A673 (cell line): ENCODE data around the gene COX18.

Experiments used
- EZH2 ChIP-seq: fragments of 200-600 bp; sonication (generic); IDR thresholded peaks from 2 replicates; pipeline ENCODE4 v1.6.1; 2017; ENCODE audit warnings: borderline replicate concordance, low read depth, mild to moderate bottlenecking, mixed read lengths, antibody characterized with exemption, low read length; ENCODE audit not compliant: poor library complexity, severe bottlenecking
- TF ChIP-seq, protein P1 (sequence below): fragments of 300-800, 200-600 bp; sonication (generic); conservative IDR thresholded peaks from 2 replicates; pipeline ENCODE4 v1.5.1; 2017; ENCODE audit warnings: low read depth, mild to moderate bottlenecking, antibody characterized with exemption, low read length, moderate library complexity, mixed read lengths

DNA sequence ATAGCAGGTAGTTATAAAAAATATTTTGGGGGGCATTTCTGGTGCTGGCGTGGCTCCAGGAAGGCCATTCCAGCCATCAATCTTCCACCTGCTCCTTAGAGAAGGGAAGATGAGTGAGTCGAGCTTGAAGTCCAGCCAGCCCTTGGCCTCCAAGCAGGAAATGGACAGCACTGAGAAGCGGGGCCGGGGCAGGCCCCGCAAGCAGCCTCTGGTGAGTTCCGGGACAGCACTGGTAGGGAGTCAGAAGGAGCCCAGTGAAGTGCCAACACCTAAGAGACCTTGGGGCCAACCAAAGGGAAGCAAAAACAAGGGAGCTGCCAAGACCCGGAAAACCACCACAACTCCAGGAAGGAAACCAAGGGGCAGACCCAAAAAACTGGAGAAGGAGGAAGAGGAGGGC, 29.2 kb upstream of the COX18 start:
- TF ChIP-seq, protein P1, sequence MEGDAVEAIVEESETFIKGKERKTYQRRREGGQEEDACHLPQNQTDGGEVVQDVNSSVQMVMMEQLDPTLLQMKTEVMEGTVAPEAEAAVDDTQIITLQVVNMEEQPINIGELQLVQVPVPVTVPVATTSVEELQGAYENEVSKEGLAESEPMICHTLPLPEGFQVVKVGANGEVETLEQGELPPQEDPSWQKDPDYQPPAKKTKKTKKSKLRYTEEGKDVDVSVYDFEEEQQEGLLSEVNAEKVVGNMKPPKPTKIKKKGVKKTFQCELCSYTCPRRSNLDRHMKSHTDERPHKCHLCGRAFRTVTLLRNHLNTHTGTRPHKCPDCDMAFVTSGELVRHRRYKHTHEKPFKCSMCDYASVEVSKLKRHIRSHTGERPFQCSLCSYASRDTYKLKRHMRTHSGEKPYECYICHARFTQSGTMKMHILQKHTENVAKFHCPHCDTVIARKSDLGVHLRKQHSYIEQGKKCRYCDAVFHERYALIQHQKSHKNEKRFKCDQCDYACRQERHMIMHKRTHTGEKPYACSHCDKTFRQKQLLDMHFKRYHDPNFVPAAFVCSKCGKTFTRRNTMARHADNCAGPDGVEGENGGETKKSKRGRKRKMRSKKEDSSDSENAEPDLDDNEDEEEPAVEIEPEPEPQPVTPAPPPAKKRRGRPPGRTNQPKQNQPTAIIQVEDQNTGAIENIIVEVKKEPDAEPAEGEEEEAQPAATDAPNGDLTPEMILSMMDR: no peak
- TF ChIP-seq EZH2: no peak
